Measurements from ENCODE around the gene SF3A2. TPM values are rescaled to one million over a fixed set of nuclear protein-coding genes. Genes with fewer than 3 reads are reported as not detected.

Gene SF3A2
- total RNA-seq, 1 donor from 2014 or later: 30.0 TPM

DNA sequence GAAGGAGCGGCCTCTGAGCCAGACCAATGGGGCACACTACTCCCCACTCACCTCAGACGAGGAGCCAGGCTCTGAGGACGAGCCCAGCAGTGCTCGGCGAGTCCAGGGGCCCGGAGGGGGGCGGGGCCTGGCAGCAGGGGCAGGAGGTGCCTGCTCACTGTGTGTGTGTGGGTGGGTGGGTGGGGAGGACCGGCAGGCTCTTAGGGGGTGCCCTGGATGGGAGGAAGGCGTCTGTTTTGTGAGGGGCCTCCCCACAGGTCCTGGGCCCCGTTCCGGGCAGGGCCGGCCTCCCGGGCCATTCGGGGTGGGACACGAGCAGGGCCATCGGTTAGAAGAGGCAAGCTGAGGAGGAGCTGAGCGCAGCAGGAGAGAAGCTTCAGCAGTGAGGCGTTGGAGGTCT lies 13.2 kb upstream of the SF3A2 start:
- ATAC-seq (ENCODE audit: poor library complexity): no peak
- intact Hi-C loops (cut with DNase I): no loop called here

GRCh38 chr19:2223959-2224358 lies 12.7 kb upstream of the SF3A2 start:
- no peak for ATAC-seq (ENCODE audit: poor library complexity)
- intact Hi-C loops (cut with DNase I): no loop called here

More for the DNA sequence above, 13.2 kb upstream of the SF3A2 start:
- no peak for DNase-seq

DNA sequence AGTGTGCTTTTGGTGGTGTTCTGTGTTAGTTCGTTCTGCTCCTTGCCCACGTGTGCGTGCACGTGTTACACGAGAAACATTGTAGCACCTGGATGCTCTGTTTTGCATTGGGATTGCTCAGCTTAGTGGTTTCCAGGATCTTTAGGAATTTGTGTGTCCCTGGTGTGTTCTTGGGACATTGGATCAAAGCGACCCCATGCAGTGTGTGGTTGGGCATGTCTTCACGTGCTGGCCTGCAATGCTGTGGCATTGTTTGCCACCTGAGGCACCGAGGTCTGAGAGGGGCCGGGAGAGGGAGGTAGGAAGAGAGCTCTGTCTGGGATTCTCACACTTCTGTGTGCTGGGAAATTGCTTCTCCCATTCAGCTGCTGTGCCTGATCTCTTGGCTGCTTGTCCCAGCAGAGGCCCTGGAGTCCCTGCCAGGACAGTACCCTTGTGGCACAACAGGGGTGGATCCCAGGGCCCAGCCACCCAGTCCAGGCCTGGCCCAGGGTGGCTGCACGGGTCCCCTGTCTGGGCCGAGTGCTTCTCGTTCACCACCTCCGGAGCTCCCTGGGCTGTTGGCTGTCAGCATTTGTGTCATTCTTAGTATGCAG lies 11.8 kb upstream of the SF3A2 start:
- DNase-seq (no peak), ATAC-seq (ENCODE audit: poor library complexity) (no peak)
- intact Hi-C loops (cut with DNase I): no loop called here

More at GRCh38 chr19:2223959-2224358, 12.7 kb upstream of the SF3A2 start:
- DNase-seq: no peak

DNA sequence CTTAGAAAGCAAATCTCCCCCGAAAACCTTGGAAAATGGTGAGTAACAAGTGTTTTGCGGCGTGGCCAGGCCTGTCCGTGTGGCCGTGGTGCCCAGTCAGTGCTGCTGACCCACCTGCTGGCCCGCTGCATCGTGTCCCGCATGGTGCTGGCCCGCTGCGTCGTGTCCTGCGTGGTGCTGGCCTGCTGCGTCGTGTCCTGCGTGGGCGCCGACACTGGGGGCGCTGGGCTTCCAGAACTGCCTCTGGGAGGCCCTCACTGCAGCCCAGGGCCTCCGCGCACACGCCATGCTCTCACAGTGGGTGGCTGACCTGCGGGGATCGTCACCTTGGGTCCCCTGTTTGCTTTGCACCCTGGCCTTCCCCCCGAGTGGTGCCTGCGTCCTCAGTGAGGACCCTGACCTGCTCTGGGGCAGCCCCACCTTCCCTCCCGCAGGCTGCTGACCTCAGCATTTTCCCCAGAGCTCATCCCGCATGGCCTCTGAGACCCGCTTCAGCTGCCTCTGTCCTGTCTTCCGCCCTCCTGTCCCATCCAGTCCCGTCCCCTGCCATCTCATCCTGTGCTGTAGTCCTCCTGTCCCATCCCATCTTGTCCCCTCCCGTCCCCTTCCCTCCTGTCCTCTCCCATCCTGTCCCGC lies 11.1 kb upstream of the SF3A2 start:
- intact Hi-C loops (cut with DNase I): no loop called here

GRCh38 chr19:2226051-2226839 lies 10.4 kb upstream of the SF3A2 start:
- ATAC-seq (ENCODE audit: poor library complexity): no peak
- DNase-seq: no peak
- intact Hi-C loops (cut with DNase I): no loop called here

More for the DNA sequence above, 11.1 kb upstream of the SF3A2 start:
- no peak for ATAC-seq (ENCODE audit: poor library complexity)
- DNase-seq: no peak

DNA sequence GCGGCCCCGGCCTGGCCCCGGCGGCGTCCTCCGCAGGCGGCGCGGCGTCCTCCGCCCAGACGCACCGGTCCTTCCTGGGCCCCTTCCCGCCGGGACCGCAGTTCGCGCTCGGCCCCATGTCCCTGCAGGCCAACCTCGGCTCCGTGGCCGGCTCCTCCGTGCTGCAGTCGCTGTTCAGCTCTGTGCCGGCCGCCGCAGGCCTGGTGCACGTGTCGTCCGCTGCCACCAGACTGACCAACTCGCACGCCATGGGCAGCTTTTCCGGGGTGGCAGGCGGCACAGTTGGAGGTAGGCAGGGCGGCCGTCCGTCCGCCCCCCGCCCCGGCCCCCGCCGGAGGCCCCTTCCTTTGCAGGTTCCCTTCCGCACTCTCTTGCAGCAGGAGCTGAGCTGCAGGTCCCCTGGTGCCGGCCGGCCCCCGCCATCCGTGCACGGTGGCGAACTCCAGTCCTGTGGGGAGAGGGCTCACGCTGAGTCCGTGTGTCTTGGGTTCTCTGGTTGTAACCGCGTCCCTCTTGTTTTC lies 9.7 kb upstream of the SF3A2 start:
- ATAC-seq (ENCODE audit: poor library complexity) (no peak), DNase-seq (no peak)
- intact Hi-C loops (cut with DNase I): no loop called here

DNA sequence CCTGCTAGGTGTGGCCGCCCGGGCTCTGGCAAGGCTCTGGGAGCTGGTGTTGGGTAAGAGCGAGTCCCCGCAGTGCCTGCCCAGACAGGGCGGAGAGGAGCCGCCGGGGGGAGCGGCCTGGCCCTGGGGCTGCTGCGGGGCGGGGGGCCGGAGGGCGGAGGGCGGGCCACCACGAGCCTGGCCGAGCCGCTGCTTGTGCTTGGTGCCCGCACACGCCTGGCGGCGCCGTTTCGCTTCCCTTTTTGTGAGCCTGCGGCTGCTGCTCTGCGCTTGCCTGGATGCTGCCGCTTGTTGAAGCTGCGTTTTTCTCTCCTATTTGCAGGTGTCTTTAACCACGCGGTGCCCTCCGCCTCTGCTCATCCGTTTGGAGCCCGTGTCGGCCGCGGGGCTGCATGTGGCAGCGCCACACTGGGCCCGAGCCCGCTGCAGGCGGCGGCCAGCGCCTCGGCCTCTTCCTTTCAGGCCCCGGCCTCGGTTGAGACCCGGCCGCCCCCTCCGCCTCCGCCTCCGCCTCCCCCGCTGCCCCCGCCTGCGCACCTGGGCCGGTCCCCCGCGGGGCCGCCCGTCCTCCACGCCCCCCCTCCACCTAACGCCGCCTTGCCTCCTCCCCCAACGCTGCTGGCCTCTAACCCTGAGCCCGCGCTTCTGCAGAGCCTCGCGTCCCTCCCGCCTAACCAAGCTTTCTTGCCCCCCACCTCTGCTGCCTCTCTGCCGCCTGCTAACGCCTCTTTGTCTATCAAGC lies 9.0 kb upstream of the SF3A2 start:
- DNase-seq: no peak
- intact Hi-C loops (cut with DNase I): no loop called here
- no peak for ATAC-seq (ENCODE audit: poor library complexity)

GRCh38 chr19:2228157-2229030 lies 8.2 kb upstream of the SF3A2 start:
- DNase-seq: no peak
- intact Hi-C loops (cut with DNase I): no loop called here
- no peak for ATAC-seq (ENCODE audit: poor library complexity)

DNA sequence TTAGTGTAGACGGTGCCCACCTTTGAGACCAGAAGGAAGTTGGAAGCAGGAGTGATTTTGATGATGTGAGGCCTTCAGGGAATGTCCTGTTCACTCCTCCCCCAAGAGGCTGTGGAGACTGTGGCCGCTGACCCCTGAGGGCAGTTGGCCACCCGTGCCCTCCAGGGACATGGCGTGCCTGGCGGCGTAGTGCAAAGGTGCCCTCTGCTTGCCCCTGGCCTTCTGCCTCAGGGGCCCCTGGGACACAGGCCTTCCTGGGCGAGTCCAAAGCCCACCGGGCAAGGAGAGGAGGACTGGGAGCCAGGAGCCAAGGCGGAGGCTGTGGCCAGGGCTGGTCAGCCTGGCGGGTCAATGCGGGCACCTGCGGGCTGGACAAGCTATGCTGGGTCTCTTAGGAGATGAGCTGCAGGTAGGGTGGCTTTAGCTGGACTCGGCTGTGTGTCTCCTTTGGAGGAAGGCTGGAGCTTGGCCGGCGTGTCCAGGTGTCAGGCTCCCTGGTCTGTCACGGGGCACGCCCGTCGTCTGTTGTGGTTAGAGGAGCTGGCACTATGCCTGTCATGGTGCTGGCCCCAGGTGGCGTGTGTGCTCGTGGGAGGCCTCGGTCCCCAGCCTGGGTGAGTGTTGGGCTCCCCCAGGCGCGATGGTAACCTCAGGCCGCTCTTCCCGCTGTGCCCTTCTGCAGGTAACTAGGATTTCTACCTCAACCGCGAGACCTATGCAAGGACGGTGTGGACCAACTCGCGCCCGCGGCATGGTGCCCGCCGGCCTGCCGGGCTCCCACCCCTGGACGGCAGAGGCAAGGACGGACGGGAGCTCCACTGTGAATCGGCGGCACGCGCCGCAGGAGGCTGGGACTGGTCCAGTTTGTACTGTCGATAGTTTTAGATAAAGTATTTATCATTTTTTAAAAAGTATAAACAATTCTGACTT lies 7.3 kb upstream of the SF3A2 start:
- ATAC-seq (ENCODE audit: poor library complexity): no peak
- intact Hi-C loops (cut with DNase I): no loop called here
- no peak for DNase-seq

DNA sequence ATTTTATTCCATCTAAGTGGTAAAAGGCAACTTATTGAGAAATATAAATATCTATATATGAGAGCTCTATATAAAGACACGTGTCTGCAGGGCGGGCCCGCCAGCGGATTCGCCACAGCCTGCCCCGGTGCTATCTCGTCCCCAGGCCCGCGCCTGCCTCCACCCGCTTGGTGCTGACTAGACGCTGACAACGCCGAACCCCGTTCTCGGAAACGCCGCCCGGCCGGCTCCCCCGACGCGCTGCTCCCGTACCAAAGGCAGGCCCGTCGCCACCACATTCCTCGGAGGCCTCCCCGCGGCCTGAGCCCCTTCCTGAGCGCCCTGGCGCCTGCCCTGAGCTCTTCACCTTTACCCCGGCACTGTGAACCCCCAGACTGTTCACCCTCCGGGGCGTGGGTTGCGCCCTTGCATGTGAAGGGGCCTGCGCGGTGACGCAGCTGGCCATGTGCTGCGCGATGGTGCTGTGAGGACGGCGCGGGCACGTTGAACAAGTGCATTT lies 6.5 kb upstream of the SF3A2 start:
- intact Hi-C loops (cut with DNase I): no loop called here
- no peak for ATAC-seq (ENCODE audit: poor library complexity)
- no peak for DNase-seq

GRCh38 chr19:2230807-2231533 lies 5.7 kb upstream of the SF3A2 start:
- intact Hi-C loops (cut with DNase I): no loop called here
- ATAC-seq (ENCODE audit: poor library complexity) (no peak), DNase-seq (no peak)

GRCh38 chr19:2231621-2232221 lies 4.9 kb upstream of the SF3A2 start:
- ATAC-seq (ENCODE audit: poor library complexity): no peak
- DNase-seq: no peak
- intact Hi-C loops (cut with DNase I): no loop called here

- ATAC-seq (ENCODE audit: poor library complexity) (no peak), DNase-seq (no peak)
- intact Hi-C loops (cut with DNase I): no loop called here
Observed at GRCh38 chr19:2232286-2233151, 4.1 kb upstream of the SF3A2 start.

GRCh38 chr19:2233601-2234280 lies 2.9 kb upstream of the SF3A2 start:
- no peak for ATAC-seq (ENCODE audit: poor library complexity)
- intact Hi-C loops (cut with DNase I): no loop called here
- DNase-seq: no peak

- ATAC-seq (ENCODE audit: poor library complexity) (no peak), DNase-seq (no peak)
- intact Hi-C loops (cut with DNase I): loop anchor here (5.0 kb wide), 2 partner anchors 37 to 78 kb away; no protein-coding TSS in a partner anchor
Observed at GRCh38 chr19:2234996-2235380, 1.6 kb upstream of the SF3A2 start.
